ENCODE measurements around the gene FER.

DNA sequence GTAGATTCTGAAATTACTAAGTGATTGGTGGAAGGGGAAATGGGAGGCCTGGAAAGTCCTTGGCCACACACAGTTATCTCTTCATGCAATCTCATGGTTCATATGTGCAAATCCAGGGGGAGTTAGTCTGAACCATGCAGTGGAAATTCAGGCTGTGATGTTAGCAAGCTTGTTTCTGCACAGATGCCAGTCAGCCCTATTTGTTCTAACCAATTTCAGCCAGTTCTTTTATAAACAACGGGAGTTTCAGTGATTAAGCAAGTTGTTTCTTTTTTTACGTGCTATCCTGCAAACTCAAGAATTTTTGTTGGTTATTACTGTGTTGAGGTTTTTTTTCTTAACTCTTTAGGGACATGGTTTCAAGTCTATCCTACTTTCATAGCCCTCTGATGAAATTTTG, 298.0 kb downstream of the FER start:
- TF ChIP-seq, protein P1, sequence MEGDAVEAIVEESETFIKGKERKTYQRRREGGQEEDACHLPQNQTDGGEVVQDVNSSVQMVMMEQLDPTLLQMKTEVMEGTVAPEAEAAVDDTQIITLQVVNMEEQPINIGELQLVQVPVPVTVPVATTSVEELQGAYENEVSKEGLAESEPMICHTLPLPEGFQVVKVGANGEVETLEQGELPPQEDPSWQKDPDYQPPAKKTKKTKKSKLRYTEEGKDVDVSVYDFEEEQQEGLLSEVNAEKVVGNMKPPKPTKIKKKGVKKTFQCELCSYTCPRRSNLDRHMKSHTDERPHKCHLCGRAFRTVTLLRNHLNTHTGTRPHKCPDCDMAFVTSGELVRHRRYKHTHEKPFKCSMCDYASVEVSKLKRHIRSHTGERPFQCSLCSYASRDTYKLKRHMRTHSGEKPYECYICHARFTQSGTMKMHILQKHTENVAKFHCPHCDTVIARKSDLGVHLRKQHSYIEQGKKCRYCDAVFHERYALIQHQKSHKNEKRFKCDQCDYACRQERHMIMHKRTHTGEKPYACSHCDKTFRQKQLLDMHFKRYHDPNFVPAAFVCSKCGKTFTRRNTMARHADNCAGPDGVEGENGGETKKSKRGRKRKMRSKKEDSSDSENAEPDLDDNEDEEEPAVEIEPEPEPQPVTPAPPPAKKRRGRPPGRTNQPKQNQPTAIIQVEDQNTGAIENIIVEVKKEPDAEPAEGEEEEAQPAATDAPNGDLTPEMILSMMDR (IDR thresholded peaks at IDR 0.05; ENCODE audit: borderline replicate concordance, extremely low read depth, low read length, poor library complexity, severe bottlenecking) = no peak
- TF ChIP-seq EZH2 (IDR thresholded peaks at IDR 0.05; ENCODE audit: borderline replicate concordance, low read depth, low read length, severe bottlenecking) = no peak

Data from DND-41 (cell line).